ENCODE measurements around the gene ARPC5L.
"Not testable (repeated sequence)": the region's sequence is repeated elsewhere in the genome, so short reads cannot be mapped to it uniquely, and the experiment has no call there.

The ARPC5L gene

DNA sequence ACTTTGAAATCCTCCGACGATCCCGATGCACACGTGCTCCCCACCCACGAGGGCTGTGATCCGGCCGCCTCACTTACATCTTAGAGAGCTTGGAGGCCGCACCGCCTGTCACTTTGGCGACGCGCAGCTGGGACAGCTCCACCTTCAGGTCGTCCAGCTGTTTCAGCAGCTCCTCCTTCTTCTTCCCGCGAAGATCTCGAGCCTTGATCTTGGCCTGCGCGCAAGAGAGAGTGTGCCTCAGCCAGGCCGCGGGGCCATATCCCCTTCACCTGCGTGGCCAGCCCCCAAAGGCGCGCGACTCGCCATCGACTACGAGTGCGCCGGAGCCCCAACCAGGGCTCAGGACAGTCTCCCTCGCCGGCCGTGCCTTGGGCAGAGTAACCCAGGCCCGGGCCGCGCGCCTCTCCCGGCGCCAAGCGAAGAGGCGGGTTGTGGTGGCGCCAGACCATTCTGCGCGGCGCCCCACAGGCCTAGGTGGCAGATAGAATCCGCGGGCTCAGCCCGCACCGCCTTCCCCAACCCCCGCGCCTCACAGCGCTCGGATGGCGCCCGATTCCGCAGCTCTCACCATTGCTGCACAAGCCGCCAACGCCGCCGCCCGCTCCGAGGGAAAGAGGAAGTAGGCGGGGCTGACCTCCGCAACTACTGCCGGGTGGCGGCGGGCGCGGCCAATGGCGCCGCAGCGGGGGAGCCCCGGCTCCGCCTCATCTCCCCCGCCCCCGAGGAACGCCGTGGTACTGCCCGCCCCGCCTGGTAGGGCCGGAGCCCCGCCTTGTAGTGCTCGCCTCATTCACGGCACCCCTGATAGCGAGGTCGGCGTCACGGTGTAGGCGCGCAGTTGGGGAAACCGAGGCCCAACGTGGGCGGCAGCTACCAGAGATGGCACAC lies at the start of gene ARPC5L, which contains the start of gene RPL35:
TSS of gene ARPC5L (plus strand) at position 789 of the 888 bp plus-strand sequence. CDS start 7,161 bp downstream, outside the sequence.
TSS of gene RPL35 (minus strand) at position 616 of the 888 bp plus-strand sequence. CDS start at position 571, 45 bp downstream.
- peak; percentile 88 to 93 for DNase-seq (ENCODE audit: low read depth in 1 of 2, low spot score in 1 of 2)

DNA sequence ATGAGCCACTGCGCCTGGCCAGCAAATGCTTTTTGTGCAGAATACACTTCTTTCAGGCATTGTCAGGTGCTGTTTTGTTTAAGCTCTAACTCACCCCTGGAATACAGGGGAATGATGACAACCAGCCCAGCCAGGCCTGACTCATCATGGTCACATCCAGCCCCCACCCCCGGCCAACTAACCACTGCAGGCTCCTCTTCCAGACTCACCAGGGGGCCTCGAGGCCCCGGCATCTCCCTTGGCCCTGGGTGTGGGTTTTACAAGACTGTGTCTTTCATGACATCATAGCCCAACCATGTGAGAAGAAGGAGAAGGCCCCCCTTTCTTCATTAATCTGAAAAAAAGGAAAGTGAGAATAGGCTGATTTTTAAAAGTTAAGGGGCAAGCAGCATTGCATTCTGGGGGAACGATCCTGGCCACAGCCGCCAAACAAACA lies 49.5 kb upstream of the ARPC5L start:
- DNase-seq (ENCODE audit: low read depth in 1 of 2, low spot score in 1 of 2), result no peak

DNA sequence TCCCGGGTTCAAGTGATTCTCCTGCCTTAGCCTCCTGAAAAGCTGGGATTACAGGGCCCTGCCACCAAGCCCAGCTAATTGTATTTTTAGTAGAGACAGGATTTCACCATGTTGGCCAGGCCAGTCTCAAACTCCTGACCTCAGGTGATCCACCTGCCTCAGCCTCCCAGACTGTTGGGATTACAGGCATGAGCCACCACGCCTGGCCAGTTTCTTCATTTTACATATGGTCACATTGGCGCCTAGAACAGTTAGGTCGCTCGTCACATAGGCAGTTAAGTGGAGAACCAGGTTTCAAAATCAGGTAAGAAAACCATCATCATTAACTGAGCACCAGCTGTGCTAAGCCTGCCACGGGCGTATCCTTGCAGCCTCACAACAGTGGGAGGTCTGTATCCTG lies 48.9 kb upstream of the ARPC5L start:
- DNase-seq (ENCODE audit: low read depth in 1 of 2, low spot score in 1 of 2), result no peak

DNA sequence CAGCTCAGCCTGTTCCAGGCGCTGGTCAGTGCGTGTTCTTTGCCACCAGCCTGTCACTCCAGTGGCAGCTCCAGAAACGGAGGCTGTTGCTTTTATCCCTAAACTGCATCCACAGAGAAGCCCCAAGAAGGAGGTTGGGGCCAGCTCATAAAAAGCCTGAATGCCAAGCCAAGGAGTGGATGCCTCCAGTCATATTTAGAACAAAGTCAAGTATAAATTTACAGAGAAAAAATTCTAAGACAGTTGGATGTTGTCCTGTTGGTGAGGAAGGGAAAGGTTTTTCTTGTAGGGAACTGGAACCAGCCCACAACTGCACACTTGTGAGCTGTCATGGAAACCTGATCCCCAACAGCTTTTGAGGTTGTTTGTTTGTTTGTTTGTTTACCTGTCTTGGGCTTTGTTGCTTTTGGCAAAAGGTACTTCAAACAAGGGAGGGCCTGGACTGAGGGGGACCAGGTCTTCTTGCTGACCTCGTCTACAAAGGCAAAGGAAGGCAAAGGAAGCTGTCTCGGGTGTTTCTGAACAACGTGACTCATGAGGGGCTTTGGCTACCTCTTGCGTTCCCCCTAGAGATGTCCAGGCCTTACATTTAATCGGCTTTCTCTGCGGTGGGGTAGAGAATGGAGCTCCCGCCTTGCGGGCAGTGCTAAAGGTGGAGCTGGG lies 48.3 kb upstream of the ARPC5L start:
- no peak for DNase-seq (ENCODE audit: low read depth in 1 of 2, low spot score in 1 of 2)

DNA sequence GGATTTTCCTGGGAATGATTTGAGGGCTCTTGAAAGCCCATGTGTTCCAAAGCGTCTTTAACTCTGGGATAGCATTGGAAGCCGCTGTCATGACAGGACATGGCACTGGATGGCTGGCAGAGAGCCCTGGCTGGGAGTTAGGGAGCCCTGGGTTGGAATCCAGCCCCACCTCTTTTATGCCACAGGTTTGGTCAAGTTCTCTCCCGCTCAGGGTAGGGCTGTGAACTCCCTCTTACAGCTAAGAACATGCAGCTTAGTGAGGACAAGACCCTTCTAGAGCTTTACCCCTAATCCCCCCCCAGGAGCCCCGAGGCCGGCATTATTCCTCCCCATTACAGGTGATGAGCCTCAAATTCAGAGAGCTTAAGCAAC lies 47.8 kb upstream of the ARPC5L start:
- DNase-seq (ENCODE audit: low read depth in 1 of 2, low spot score in 1 of 2), result no peak

DNA sequence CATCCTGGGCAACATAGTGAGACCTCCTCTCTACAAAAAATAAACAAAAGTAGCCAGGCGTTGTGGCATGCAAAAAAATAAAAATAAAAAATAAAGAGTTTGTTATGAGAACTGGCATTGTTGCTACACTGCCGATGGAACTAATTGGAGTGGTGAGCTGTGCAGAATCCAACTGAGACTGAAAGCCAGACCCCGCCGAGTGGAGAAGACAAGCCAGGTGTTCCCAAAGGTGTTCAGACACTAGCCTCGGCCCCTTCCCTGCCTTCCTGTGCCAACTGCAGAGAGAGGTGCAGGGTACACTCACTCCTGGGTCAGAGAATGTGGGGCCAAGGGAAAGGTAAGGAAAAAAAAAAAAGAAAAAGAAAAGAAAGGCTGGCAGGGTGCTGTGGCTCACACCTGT lies 46.3 kb upstream of the ARPC5L start:
- DNase-seq (ENCODE audit: low read depth in 1 of 2, low spot score in 1 of 2), result no peak

DNA sequence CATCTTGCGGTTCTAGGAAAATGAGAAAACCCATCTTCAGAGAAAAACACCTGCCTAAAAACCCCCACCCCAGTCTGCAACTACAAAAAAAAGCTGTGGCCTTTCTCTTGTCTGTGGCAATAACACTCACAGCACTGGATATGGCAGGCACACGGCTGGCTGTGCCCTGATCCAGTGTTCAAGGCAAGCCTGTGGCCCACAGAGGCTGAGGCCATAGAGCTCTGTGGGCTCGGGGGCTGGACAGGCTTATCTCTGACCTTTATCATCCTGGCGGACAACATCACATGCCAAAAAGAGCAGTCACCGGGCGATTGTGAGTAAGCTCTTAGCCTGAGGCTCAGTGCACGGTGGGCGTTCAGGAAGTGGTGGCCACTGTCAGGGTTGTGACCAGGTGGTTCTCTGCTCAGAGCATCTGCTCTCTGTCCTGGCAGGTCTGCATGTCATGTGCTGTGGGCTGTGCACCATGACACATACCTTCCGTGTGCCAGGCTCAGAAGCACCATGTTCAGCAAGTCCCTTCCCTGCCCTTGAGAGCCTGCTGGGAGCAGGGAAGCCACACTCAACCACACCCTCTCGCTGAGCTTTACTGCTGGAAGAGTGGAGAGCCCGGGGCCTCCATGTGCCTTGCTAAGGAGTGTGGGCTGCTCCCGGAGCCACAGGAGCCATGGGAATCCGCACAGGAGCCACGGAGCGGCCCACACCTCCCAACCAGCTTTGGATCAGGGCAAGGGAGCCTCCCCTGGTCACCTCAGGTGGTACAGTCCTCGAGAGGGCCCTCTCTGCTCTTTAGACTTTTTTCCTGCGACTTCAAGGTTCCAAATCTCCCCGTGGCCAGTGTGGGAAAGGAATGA lies 43.3 kb upstream of the ARPC5L start:
- no peak for DNase-seq (ENCODE audit: low read depth in 1 of 2, low spot score in 1 of 2)

DNA sequence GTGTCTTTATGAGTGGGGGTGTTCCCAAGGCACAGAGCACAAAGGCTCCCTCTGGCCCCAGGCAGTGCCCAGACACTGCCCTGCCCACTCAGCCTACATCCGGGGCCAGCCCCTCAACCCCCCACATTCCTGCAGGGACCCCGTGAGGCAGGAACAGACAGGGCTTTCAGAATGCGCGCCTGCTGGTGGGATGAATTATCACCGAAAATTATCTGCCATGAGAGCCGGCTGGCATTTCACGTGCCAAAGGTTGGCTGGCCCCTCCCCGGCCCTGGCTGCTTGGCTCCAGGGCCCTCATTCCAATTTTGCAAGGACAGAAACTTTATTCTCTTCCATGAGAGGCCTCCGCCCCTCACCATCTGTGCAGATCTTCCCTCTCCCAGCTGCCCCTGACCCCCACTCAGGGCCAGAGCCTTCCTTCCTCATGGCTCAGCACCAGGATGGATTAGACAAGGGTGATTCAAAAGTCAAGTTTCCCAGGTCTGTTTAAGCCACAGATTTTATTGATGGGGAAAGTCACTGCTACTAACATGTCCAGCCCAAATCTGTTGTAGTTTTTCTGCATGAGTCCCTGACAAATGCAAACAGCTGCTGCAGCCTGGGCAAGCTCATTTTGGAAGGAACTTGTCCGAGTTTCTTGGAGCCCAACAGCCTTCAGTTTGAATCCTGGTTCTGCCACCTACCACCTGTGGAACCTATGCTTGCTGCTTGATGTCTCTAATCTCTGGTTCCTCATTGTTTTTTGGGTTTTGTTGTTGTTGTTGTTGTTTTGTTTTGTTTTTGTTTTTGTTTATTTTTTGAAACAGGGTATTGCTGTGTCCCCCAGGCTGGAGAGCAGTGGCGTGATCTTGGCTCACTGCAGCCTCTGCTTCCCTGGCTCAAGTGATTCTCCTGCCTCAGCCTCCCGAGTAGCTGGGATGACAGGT lies 41.0 kb upstream of the ARPC5L start:
- no peak for DNase-seq (ENCODE audit: low read depth in 1 of 2, low spot score in 1 of 2)

DNA sequence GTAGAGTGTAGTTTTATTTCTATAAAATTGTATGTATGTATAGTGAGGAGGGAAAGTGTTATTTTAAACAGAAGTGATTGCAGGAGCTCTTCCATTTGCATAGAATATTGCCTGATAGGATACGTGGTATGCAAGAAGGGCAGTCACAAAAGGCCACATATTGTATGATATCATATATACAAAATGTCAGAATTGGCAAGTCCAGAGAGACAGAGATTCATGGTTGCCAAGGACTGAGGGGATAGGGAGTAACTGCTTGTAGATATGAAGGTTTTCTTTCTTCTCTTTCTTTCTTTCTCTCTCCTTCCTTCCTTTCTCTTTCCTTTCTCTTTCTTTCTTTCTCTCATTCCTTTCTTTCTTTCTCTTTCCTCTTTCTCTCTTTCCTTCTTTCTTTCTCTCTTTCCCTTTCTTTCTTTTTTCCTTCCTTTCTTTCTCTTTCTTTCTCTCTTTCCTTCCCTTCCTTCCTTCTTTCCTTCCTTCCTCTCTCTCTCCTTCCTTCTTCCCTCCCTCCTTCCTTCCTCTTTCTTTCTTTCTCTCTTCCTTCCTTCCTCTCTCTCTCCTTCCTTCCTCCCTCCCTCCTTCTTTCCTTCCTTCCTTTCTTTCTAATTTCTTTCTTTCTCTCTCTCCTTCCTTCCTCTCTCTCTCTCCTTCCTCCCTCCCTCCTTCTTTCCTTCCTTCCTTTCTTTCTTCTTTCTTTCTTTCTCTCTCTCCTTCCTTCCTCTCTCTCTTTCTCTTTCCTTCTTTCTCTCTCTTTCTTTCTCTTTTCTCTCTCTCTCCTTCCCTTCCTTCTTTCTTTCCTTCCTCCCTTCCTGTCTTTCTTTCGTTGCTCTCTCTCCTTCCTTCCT lies 33.2 kb upstream of the ARPC5L start:
- no peak for DNase-seq (ENCODE audit: low read depth in 1 of 2, low spot score in 1 of 2)

DNA sequence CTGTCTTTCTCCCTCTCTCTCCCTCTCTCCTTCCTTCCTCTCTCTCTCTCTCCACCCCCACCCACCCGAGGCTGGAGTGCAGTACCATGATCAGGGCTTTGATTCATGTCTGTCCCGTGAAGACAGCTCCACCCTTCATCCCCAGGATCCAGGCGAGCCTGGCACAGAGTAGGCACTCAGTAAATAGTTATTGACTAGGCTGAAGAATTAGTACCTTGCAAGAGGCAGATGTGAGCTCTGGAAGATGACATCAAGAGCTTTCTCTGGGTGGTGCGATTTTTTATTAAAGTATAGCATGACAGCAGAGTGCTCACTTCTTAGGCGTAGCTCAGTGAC lies 32.6 kb upstream of the ARPC5L start:
- no peak for DNase-seq (ENCODE audit: low read depth in 1 of 2, low spot score in 1 of 2)

DNA sequence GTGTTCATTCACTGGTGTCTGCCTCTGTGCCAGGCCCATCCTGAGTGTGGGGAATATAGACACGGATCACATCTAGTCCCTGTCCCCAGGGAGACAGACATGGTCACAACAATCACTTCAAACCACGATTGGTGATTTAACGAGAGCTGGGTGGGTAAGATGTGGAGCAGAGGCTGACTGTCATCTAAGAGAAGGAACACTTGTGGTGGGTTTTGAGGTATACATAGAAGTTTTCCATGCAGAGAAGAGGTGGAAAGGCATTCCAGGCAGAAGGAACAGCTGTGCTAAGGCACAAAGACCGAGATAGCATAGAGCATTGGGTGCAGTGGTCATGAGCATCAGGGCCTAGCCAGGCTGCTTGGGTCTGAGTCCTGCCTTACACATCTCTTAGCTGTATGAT lies 31.3 kb upstream of the ARPC5L start:
- no peak for DNase-seq (ENCODE audit: low read depth in 1 of 2, low spot score in 1 of 2)

DNA sequence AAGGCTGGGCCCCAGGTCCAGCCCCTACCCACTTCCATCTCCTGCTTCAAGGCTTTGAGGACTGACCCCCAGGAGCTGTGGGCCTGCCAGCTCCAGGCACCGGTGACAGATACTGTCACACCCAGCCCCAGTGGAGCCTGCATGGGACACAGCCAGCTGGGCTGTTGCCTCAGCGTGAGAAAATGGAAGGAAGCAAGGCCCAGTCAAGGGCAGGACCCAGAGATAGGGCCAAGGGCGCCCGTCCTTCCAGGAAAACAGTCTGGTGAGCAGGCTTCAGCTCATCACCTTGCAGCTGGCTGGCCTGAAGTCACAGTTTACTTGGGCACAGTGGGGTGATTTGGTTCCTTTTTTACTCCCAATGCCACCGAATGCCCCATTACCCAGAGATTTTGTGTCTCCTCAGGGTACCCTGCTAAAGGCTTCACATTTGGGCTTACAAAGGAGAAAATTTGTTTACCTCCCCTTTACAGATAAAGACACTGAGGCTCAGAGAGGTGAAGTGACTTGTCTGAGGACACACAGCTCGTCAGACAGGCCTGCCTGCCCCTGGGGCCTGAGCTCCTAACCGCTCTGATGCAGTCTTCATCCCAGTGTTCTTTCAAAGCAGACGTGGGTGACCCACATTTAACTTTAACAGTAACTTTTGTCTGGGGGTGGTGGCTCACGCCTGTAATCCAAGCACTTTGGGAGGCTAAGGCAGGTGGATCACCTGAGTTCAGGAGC lies 30.1 kb upstream of the ARPC5L start:
- no peak for DNase-seq (ENCODE audit: low read depth in 1 of 2, low spot score in 1 of 2)

DNA sequence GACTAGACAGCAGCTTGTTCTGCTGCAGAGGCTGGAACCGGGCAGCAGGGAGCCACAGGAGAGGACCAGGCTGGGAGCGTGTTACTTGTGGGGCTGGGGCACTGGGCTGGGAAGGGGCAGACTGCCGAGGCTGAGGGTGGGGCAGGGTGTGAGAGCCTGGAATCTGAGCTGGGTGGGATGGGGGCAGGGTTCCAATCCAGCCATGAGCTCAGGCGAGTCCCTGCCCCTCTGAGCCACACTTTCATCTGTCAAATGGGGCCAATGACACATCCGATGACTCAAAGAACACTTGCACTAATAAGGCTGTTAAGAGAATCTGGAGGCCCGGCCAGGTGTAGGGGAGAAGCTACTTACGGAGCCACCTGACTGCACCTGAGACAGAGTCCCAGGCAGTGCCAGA lies 27.3 kb upstream of the ARPC5L start:
- DNase-seq (ENCODE audit: low read depth in 1 of 2, low spot score in 1 of 2), result no peak

DNA sequence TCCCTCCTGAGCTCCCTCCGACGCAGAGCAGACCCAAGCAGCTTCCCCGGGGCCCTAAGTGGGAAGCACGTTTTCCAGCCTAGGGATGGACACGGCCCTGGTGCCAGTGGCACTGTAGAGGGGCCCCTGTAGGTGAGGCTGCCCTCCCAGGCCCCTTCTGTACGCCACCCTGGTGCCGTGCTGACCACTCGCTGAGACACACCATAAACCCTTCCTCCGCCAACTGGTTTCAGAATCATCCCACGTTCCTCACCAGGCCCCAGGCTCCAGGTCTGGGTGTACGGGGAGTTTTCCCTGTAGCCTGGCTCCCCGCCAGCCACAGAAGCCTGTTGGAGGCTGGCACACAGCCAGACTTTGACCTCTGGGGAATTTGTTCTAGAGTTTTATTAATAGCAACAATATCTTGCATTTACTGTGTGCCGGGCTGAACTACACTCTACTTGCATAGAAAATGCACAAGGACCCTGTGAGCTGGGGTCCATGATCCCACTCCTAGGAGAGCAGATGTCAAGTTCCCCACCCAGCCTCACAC lies 26.8 kb upstream of the ARPC5L start:
- no peak for DNase-seq (ENCODE audit: low read depth in 1 of 2, low spot score in 1 of 2)

DNA sequence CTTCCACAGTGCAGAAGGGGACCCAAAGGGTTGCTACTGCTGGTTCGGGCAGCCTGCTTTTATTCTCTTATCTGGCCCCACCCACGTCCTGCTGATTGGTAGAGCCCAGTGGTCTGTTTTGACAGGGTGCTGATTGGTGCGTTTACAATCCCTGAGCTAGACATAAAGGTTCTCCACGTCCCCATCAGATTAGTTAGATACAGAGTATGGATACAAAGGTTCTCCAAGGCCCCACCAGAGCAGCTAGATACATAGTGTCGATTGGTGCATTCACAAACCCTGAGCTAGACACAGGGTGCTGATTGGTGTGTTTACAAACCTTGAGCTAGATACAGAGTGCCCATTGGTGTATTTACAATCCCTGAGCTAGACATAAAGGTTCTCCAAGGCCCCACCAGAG lies 23.8 kb upstream of the ARPC5L start:
- not testable (repeated sequence) for DNase-seq (ENCODE audit: low read depth in 1 of 2, low spot score in 1 of 2)

DNA sequence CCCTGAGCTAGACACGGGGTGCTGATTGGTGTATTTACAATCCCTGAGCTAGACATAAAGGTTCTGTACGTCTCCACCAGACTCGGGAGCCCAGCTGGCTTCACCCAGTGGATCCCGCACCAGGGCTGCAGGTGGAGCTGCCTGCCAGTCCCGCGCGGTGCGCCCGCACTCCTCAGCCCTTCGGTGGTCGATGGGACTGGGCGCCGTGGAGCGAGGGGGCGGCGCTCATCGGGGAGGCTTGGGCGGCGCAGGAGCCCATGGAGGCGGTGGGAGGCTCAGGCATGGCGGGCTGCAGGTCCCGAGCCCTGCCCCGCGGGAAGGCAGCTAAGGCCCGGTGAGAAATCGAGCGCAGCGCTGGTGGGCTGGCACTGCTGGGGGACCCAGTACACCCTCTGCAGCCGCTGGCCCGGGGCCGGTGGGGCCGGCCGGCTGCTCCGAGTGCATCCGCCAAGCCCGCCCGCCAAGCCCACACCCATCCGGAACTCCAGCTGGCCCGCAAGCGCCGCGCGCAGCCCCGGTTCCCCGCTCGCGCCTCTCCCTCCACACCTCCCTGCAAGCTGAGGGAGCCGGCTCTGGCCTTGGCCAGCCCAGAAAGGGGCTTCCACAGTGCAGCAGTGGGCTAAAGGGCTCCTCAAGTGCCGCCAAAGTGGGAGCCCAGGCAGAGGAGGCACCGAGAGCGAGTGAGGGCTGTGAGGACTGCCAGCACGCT lies 23.2 kb upstream of the ARPC5L start:
- DNase-seq (ENCODE audit: low read depth in 1 of 2, low spot score in 1 of 2), result not testable (repeated sequence)

DNA sequence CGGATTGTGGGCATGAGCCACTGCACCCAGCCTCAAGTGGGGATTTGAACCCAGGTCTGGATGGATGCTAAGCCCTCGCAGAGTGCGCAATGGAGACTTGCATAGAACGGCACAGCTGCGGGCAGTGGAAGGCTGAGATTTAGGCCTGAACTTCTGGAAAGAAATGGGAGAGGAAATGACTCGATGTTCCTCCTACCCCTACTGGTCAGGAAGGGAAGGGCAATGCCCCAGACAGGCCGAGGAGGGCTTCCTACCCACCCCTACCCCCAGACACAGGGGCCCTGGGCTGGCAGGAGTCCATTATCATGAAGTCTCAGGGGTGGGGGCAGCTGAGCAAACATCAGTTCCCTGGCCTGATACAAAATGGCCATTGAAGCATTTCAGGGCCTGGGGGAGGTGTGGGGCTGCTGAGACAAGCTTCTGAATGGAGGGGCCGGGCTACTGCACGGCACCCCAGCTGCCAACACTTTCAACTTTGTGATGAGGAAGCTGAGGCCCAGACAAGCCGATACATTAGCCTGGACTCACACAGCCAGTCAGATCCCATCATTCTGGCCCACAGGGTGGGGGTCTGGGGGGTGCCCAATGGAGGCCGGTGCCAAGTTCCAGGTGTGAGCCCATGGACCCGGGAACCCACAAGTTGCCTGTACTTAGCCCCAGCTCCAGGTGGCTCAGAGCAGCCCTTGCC lies 22.2 kb upstream of the ARPC5L start:
- no peak for DNase-seq (ENCODE audit: low read depth in 1 of 2, low spot score in 1 of 2)
